Keratinocyte (primary cell): ENCODE measurements around the gene MET. TPM values are rescaled to one million over a fixed set of nuclear protein-coding genes. Genes with fewer than 3 reads are reported as not detected.
"Not testable (repeated sequence)": the region's sequence is repeated elsewhere in the genome, so short reads cannot be mapped to it uniquely, and the experiment has no call there.

Experiments used
- DNase-seq: peaks from one replicate; pipeline ENCODE4 v3.0.0-alpha.2; 2011; ENCODE audit warnings: low read depth, missing footprints, low spot score
- FAIRE-seq: peaks from 2 replicates; lab custom pipeline; 2011; peaks lifted over from hg19 to GRCh38; lab: Jason Lieb, UNC
- H2AFZ ChIP-seq: 2 replicates; pipeline ENCODE4 v1.6.0; 2012; ENCODE audit warnings: low read length, control low read depth, inconsistent platforms; ENCODE audit not compliant: control insufficient read depth
- H3K27ac ChIP-seq: 2 replicates; pipeline ENCODE4 v1.5.1; 2011; ENCODE audit warnings: low read length; ENCODE audit not compliant: control insufficient read depth, insufficient read depth
- H3K27me3 ChIP-seq: 3 replicates; pipeline ENCODE4 v1.6.0; 2011; ENCODE audit warnings: low read length; ENCODE audit not compliant: control insufficient read depth, insufficient read depth; ENCODE audit errors: extremely low read depth
- H3K36me3 ChIP-seq, 2 experiments: 2 replicates in 1 of 2; 3 replicates in 1 of 2; pipeline ENCODE4 v1.5.1; 2011; ENCODE audit warnings: low read length in 2 of 2, mild to moderate bottlenecking in 1 of 2; ENCODE audit not compliant: control insufficient read depth in 2 of 2, insufficient read depth in 2 of 2; ENCODE audit errors: extremely low read depth in 1 of 2
- H3K4me1 ChIP-seq: 3 replicates; pipeline ENCODE4 v1.5.1; 2011; ENCODE audit warnings: low read length; ENCODE audit not compliant: control insufficient read depth, insufficient read depth; ENCODE audit errors: extremely low read depth
- H3K4me2 ChIP-seq: 3 replicates; pipeline ENCODE4 v1.6.0; 2011; ENCODE audit warnings: low read depth, low read length; ENCODE audit not compliant: control insufficient read depth, insufficient read depth; ENCODE audit errors: extremely low read depth
- H3K4me3 ChIP-seq, 3 experiments: fragments of 200-600 bp in 1 of 3; sonication (generic) in 1 of 3; 2 replicates in 2 of 3; 3 replicates in 1 of 3; pipeline ENCODE4 v1.5.1; 2011 to 2016; ENCODE audit warnings: low read length in 3 of 3, mild to moderate bottlenecking in 3 of 3, control low read depth in 2 of 3, inconsistent platforms in 1 of 3, low read depth in 1 of 3, mixed read lengths in 1 of 3, mixed run types in 1 of 3, moderate library complexity in 1 of 3; ENCODE audit not compliant: control insufficient read depth in 2 of 3, insufficient read depth in 2 of 3; ENCODE audit errors: extremely low read depth in 1 of 3
- H3K79me2 ChIP-seq: 2 replicates; pipeline ENCODE4 v1.6.0; 2012; ENCODE audit warnings: low read length; ENCODE audit not compliant: control insufficient read depth, insufficient read depth
- H3K9ac ChIP-seq: 3 replicates; pipeline ENCODE4 v1.6.0; 2011; ENCODE audit warnings: low read length; ENCODE audit not compliant: control insufficient read depth, insufficient read depth; ENCODE audit errors: extremely low read depth
- H3K9me1 ChIP-seq: 3 replicates; pipeline ENCODE4 v1.6.0; 2011; ENCODE audit warnings: low read length; ENCODE audit not compliant: control insufficient read depth, insufficient read depth; ENCODE audit errors: extremely low read depth
- H3K9me3 ChIP-seq: 2 replicates; pipeline ENCODE4 v1.5.1; 2012; ENCODE audit warnings: low read depth, low read length; ENCODE audit not compliant: control insufficient read depth
- H4K20me1 ChIP-seq: 3 replicates; pipeline ENCODE4 v1.6.0; 2011; ENCODE audit warnings: low read length; ENCODE audit not compliant: control insufficient read depth, insufficient read depth; ENCODE audit errors: extremely low read depth
- EZH2 ChIP-seq: IDR thresholded peaks from one replicate; pipeline ENCODE4 v1.6.1; 2012; ENCODE audit warnings: inconsistent platforms, mild to moderate bottlenecking, low read length, moderate library complexity
- dilution Hi-C: fragments of 300-500 bp; cut with MboI; formaldehyde crosslinking; loops from one replicate; pipeline ENCODE4 v1.7.0; 2020; ENCODE audit warnings: low sequenced_read_pairs; ENCODE audit not compliant: extremely low pct_ligation_motif_present
- polyA plus RNA-seq, 5 experiments: library from polyadenylated mRNA; depleted of rRNA in 3 of 5; stranded (reverse) in 3 of 5; stranded (forward) in 1 of 5; unstranded in 1 of 5; fragments of >200 nt; gene quantifications; 1 replicate in 1 of 5; 2 replicates in 3 of 5; 3 replicates in 1 of 5; pipeline versions ENCODE4 v1.2.1 to v1.2.3, GENCODE V29; 2011 to 2012; ENCODE audit warnings: missing spikeins in 2 of 5, low read depth in 1 of 5, low replicate concordance in 1 of 5
- TF ChIP-seq, protein P1 (sequence below), 3 experiments: IDR thresholded peaks in 1 of 3; conservative IDR thresholded peaks in 1 of 3; optimal IDR thresholded peaks in 1 of 3; 2 replicates in 2 of 3; 3 replicates in 1 of 3; pipeline versions ENCODE3 to v1.5.1; 2011; ENCODE audit warnings: low read length in 3 of 3, mild to moderate bottlenecking in 3 of 3, moderate library complexity in 2 of 3, control low read depth in 1 of 3, inconsistent platforms in 1 of 3; ENCODE audit not compliant: insufficient read depth in 2 of 3; ENCODE audit errors: extremely low read depth in 1 of 3

Gene MET
- polyA plus RNA-seq, 1 donor (not counting 4 experiments of a cell fraction or from before 2014, with no cell fraction given), result 117 TPM

DNA sequence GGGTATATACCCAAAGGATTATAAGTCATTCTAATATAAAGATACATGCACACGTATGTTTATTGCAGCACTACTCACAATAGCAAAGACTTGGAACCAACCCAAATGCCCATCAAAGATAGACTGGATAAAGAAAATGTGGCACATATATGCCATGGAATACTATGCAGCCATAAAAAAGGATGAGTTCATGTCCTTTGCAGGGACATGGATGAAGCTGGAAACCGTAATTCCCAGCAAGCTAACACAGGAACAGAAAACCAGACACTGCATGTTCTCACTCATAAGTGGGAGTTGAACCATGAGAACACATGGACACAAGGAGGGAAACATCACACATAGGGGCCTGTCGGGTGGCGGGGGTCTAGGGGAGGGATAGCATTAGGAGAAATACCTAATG lies 79.1 kb downstream of the MET start:
- H3K79me2 ChIP-seq, H3K9me3 ChIP-seq, H3K9me1 ChIP-seq, FAIRE-seq, H4K20me1 ChIP-seq, H3K36me3 ChIP-seq, H3K27ac ChIP-seq, H3K9ac ChIP-seq, H3K4me3 ChIP-seq, H3K27me3 ChIP-seq, DNase-seq, H3K4me1 ChIP-seq, H2AFZ ChIP-seq, dilution Hi-C loops, H3K4me2 ChIP-seq: not testable (repeated sequence)

DNA sequence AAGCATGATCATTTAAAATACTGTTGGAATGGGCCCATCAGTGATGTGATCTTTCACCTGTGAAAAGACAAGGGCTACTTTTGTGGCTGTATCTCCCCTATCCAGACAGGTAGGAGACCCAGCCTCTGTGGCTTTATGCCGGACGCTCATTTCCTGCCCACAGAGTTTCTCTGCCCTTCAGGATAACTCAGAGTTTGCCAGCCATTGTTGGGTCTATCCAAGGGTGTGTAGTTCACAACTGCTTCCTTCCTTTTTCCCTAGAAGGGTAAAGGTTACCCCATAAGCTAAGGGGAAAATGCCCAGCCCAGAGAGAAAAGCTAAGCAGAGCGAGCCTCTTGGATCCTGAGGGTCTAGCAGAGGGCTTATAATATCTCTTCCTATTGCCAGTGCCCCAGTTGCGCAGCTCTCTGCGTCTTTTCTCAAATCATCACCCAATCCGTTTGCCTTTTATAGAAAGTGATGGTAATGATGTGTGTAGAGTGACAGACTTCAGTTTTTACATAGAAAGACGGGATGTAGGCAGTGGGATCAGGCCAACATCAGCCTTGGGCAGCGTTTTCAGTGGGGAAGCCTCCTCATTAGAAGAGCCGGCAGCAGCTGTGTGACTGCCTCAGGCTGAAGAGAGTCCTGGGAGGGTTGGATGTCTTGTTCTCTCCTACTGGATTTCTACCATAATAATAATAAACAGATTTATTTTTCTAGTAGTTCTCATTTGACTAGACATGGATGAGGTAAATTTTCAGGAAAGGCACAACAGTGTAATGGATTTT lies 80.5 kb downstream of the MET start:
- Histone ChIP-seq H4K20me1 (no peaks in the 10 kb centered on the region), H3K4me3 (no peak overlapping the region), H3K4me2 (no peak overlapping the region), H3K4me1 (no peaks in the 10 kb centered on the region), H3K9ac (no peak overlapping the region), H3K36me3 (peaks cover 10 to 14% of the 10 kb centered on the region in 2 experiments), H3K27ac (no peak overlapping the region), H3K9me1 (no peaks in the 10 kb centered on the region), H3K27me3 (no peaks in the 10 kb centered on the region), H2AFZ (no peak overlapping the region), H3K79me2 (no peaks in the 10 kb centered on the region), H3K9me3 (no peaks in the 10 kb centered on the region)
- DNase-seq (no peak), FAIRE-seq (no peak)
- no peak for TF ChIP-seq EZH2
- TF ChIP-seq, protein P1, sequence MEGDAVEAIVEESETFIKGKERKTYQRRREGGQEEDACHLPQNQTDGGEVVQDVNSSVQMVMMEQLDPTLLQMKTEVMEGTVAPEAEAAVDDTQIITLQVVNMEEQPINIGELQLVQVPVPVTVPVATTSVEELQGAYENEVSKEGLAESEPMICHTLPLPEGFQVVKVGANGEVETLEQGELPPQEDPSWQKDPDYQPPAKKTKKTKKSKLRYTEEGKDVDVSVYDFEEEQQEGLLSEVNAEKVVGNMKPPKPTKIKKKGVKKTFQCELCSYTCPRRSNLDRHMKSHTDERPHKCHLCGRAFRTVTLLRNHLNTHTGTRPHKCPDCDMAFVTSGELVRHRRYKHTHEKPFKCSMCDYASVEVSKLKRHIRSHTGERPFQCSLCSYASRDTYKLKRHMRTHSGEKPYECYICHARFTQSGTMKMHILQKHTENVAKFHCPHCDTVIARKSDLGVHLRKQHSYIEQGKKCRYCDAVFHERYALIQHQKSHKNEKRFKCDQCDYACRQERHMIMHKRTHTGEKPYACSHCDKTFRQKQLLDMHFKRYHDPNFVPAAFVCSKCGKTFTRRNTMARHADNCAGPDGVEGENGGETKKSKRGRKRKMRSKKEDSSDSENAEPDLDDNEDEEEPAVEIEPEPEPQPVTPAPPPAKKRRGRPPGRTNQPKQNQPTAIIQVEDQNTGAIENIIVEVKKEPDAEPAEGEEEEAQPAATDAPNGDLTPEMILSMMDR (optimal IDR thresholded peaks at IDR 0.05 in 1 of 3, IDR thresholded peaks at IDR 0.05 in 1 of 3, conservative IDR thresholded peaks at IDR 0.05 in 1 of 3; ENCODE audit: extremely low read depth in 1 of 3, insufficient read depth in 2 of 3, low read length in 3 of 3), result no peak
- dilution Hi-C loops, result no loop called here
